NOMO-1 (cell line): ENCODE data around the gene MRPL23.
A peak's percentile ranks its signal among the peaks of the same experiment; 100 is the strongest.

Experiments
- DNase-seq, 2 experiments: peaks; one replicate each; lab custom pipeline; 2025; ENCODE audit not compliant: unreplicated experiment in 2 of 2; lab: John Stamatoyannopoulos, UW

Gene MRPL23

GRCh38 chr11:1946812-1947484, at the start of gene MRPL23:
Gene MRPL23 (plus strand): TSS chr11:1947332. CDS start chr11:1947363, 31 bp downstream.
- DNase-seq: no peak

GRCh38 chr11:1899090-1899489, 48.0 kb upstream of the MRPL23 start:
- DNase-seq: no peak

DNA sequence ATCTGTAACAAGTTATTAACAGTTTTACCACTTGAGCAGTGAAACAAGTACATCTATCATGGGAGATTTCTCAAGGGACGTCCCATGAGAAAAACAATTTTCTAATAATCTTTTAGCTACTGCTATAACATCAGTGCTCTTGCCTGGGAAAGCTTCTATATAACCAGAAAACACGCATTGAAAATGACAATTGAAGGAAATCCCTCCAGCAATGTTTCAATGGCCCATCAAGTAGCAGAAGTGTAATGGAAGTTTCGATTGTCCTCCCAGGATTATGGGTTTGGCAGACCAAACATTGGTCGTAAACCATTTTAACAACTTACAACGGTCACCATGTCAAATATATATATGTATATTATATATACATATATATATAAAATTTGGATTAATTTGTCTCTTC, 47.4 kb upstream of the MRPL23 start:
- DNase-seq: no peak

DNA sequence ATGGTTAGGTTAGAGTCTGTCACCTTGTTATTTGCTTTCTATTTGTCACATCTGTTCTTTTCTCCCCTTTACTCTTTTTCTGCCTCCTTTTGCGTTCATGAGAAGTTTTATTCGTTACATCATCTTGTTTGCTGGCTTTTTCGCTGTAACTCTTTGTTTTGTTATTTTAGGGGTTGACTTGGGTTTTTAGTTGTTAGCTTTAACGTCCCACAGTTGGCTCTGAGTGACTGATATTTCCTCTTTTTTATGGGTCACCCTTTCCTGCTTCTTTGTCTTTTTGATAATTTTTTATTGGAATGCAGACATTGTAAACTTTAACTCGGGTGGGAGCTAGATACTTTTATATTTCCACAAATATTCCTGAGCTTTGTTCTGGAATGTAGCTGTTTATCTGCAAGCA, 41.0 kb upstream of the MRPL23 start:
- DNase-seq: peak in 1 of 2 experiments; percentile 21

GRCh38 chr11:1906611-1907423, 40.3 kb upstream of the MRPL23 start:
- no peak for DNase-seq

GRCh38 chr11:1908618-1909017, 38.5 kb upstream of the MRPL23 start:
- no peak for DNase-seq

GRCh38 chr11:1909524-1909923, 37.6 kb upstream of the MRPL23 start:
- DNase-seq: no peak

DNA sequence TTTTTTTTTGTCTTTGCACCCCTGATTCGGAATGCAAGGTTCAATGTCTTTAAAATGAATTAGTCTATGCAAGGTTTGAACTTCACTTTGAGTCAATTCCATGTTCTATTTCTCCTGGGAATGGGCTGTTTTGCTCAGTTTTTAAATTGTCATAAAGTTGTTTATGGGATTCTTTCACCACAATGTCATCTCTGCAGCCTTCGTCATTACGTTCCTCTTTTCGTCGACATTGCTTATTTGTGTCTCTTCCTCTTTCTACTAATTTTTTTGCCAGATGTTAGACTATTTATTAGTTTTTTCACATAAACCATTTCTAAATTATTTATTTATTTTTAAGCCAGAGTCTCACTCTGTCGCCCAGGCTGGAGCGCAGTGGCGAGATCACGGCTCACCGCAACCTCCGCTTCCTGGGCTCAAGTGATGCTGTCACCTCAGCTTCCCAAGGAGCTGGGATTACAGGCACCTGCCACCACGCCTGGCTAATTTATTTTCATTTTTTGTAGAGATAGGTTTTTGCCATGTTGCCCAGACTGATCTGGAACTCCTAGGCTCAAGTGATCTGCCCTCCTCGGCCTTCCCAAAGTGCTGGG, 34.7 kb upstream of the MRPL23 start:
- DNase-seq: peak; percentile 38 to 76

DNA sequence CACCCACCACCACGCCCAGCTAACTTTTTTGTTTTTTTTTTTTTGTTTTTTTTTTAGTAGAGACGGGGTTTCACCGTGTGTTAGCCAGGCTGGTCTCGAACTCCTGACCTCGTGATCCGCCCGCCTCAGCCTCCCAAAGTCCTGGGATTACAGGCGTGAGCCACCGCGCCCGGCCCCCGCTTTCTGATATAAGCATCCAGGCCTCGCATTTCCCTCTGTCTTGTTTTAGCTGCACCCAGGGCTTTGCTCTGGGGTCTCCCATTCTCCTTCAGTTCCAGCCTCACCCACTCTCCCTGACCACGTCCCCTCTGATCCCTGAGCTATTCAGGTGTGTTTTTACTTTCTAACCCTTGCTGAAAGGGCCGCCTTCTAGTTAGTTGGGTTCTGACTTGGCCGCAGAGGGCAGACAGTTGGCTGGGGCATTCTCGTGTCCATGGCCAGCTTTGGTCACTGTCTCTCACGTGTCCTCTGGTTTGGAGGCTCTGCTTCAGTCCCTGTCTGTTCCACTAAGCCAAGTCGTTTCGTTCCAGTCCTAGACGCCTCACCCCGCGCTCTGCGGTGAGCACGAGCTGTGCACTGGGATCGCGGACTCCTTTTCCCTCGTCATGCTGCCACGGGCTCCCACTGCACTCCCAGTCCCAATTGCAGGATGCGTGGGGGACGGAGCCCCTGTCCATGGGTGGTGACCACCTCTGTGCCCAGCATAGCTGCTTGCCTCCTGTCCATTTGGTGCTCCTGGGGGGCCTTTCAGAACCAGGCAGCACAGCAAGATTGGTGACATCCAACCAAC, 33.7 kb upstream of the MRPL23 start:
- DNase-seq: no peak

- DNase-seq: no peak
Measured at GRCh38 chr11:1915795-1916131, 31.4 kb upstream of the MRPL23 start.

GRCh38 chr11:1916132-1916985, 30.8 kb upstream of the MRPL23 start:
- DNase-seq: no peak

GRCh38 chr11:1916986-1917522, 30.1 kb upstream of the MRPL23 start:
- no peak for DNase-seq

- DNase-seq: peak in 1 of 2 experiments; percentile 10
Measured at GRCh38 chr11:1917523-1918435, 29.4 kb upstream of the MRPL23 start.

DNA sequence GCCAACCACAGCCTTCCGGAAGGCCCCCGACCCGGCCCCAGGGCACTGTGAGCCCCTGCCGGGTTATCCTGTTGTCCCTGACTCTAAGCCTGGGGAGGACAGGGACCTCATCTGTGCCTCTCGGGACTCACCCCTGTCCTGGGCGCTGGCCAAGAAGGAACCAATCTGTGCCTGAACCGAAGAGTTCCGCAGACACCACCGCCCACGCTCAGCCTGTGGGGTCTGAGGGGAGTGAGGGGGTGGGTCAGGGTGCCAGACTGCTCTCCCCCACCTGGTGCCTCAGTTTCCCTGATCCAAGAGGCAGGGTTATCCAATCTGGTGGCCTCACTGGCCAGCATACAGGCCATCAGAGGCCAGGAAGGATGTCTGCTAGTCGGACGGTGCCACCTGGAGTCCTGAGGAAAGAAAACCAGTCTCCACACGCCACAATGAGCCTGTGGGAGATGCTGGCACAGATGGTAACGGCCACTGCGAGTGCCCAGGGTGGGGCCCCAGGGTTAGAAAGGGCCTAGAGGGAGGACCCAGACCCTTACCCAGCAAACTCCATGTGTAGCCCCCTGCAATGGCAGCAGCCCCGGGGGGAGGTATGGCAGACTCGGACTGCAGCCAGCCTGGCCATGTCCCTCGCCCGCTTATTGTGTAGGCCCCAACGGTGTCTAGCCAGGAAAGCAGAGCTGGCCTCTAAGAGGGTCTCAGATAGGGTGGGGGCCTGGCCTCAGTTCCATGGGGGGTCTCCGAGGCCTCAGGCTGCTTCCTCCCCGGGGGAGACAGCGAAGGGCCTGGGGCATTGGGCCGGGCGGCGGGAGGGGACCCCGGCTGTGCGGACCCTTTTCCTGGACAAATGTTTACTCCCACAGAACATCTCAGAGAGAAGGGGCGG, 28.5 kb upstream of the MRPL23 start:
- DNase-seq: no peak

DNA sequence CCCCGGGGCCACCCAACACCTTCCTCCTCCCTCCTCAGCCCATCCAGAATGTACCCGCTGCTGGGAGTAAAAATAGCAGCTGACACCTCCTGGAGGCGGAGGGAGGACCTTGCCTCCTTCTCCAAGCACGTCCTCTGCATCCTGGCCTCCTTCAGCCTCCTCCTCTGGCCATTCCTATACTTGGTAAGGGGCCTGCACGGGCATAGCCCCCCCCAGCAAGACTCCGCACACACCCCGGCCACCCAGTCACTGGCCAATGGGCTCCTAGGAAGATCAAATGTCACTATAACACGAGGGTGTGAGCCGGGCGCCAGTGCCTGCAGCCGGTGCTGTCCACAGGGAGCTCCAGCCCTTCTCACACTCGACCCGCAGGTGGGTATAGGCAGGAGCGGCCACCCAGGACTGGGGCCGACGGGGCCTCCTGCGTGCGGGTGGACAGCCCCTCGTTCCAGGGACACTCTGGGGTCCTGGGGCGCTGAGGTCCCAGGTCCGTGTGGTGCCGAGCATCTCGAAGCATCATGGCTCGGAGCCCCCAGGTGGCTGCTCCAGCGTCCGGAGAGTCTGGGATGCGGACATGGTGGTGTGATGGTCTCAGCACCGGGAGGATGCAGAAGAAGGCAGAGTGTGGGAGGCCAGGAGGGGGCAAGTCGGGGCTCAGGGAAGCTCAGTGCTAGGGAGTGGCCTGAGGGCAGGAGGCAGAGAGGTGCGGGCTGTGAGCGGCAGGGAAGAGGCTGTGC, 27.6 kb upstream of the MRPL23 start, which contains the start of gene TNNT3:
TSS of gene TNNT3 (plus strand) at position 313 of the 737 bp plus-strand sequence. CDS start 3,172 bp downstream, outside the sequence.
- DNase-seq: no peak

- DNase-seq: no peak
Measured at GRCh38 chr11:1920128-1920908, 26.8 kb upstream of the MRPL23 start.
